B cell (primary cell): ENCODE data around the gene TPRA1.

Experiments
- CTCF ChIP-seq: fragments of 200-600 bp; IDR thresholded peaks from one replicate; pipeline ENCODE4 v1.8.0; 2022; ENCODE audit warnings: antibody characterized with exemption, mild to moderate bottlenecking
- EZH2 ChIP-seq: IDR thresholded peaks from 2 replicates; pipeline ENCODE4 v1.6.1; 2012; ENCODE audit warnings: borderline replicate concordance, low read depth, mild to moderate bottlenecking, moderate library complexity, low read length; ENCODE audit not compliant: insufficient read depth, poor library complexity, severe bottlenecking

GRCh38 chr3:127550468-127551157 lies 39.9 kb downstream of the TPRA1 start:
- no peak for TF ChIP-seq CTCF
- TF ChIP-seq EZH2: no peak
